ENCODE results near the gene UGT2B11.
A peak's percentile ranks its signal among the peaks of the same experiment; 100 is the strongest.
"Not testable (repeated sequence)": the region's sequence is repeated elsewhere in the genome, so short reads cannot be mapped to it uniquely, and the experiment has no call there.

UGT2B11 gene

GRCh38 chr4:69214716-69215115, at the start of gene UGT2B11:
TSS of gene UGT2B11 (minus strand) at chr4:69214748. CDS start at chr4:69214722, 26 bp downstream.
- no peak for DNase-seq

GRCh38 chr4:69253147-69253772, 38.7 kb upstream of the UGT2B11 start:
- not testable (repeated sequence) for DNase-seq

GRCh38 chr4:69250884-69251283, 36.3 kb upstream of the UGT2B11 start:
- not testable (repeated sequence) for DNase-seq

- DNase-seq = not testable (repeated sequence)
Measured at GRCh38 chr4:69242562-69243240, 28.2 kb upstream of the UGT2B11 start.

GRCh38 chr4:69241746-69242145, 27.2 kb upstream of the UGT2B11 start:
- not testable (repeated sequence) for DNase-seq

GRCh38 chr4:69240787-69241186, 26.2 kb upstream of the UGT2B11 start:
- DNase-seq = not testable (repeated sequence)

GRCh38 chr4:69239557-69240168, 25.1 kb upstream of the UGT2B11 start:
- DNase-seq = no peak

GRCh38 chr4:69239092-69239491, 24.5 kb upstream of the UGT2B11 start:
- no peak for DNase-seq

- DNase-seq = no peak
Measured at GRCh38 chr4:69224891-69225290, 10.3 kb upstream of the UGT2B11 start.

GRCh38 chr4:69223277-69223676, 8.7 kb upstream of the UGT2B11 start:
- not testable (repeated sequence) for DNase-seq

GRCh38 chr4:69218491-69218890, 3.9 kb upstream of the UGT2B11 start:
- DNase-seq = not testable (repeated sequence)

- DNase-seq = no peak
Measured at GRCh38 chr4:69210911-69211310, 3.6 kb downstream of the UGT2B11 start.

- DNase-seq = not testable (repeated sequence)
Measured at GRCh38 chr4:69198506-69198905, 16.0 kb downstream of the UGT2B11 start.

GRCh38 chr4:69196209-69196965, 18.2 kb downstream of the UGT2B11 start:
- no peak for DNase-seq

GRCh38 chr4:69194166-69194565, 20.4 kb downstream of the UGT2B11 start:
- no peak for DNase-seq

GRCh38 chr4:69191905-69192304, 22.6 kb downstream of the UGT2B11 start:
- DNase-seq = not testable (repeated sequence)

GRCh38 chr4:69190621-69191020, 23.9 kb downstream of the UGT2B11 start:
- not testable (repeated sequence) for DNase-seq

- not testable (repeated sequence) for DNase-seq
Measured at GRCh38 chr4:69181519-69182169, 32.9 kb downstream of the UGT2B11 start.

- not testable (repeated sequence) for DNase-seq
Measured at GRCh38 chr4:69179817-69180216, 34.7 kb downstream of the UGT2B11 start.

GRCh38 chr4:69178751-69179205, 35.8 kb downstream of the UGT2B11 start:
- not testable (repeated sequence) for DNase-seq

- DNase-seq = peak in 1 of 2 donors; percentile 17
Measured at GRCh38 chr4:69170233-69171134, 44.1 kb downstream of the UGT2B11 start.

Measured in CD4-positive, alpha-beta T cell treated with Interleukin-1 beta for 1 hour (primary cell).